ENCODE measurements around the gene SPNS1.
"Not testable (repeated sequence)": the region's sequence is repeated elsewhere in the genome, so short reads cannot be mapped to it uniquely, and the experiment has no call there.

The SPNS1 gene, protein sequence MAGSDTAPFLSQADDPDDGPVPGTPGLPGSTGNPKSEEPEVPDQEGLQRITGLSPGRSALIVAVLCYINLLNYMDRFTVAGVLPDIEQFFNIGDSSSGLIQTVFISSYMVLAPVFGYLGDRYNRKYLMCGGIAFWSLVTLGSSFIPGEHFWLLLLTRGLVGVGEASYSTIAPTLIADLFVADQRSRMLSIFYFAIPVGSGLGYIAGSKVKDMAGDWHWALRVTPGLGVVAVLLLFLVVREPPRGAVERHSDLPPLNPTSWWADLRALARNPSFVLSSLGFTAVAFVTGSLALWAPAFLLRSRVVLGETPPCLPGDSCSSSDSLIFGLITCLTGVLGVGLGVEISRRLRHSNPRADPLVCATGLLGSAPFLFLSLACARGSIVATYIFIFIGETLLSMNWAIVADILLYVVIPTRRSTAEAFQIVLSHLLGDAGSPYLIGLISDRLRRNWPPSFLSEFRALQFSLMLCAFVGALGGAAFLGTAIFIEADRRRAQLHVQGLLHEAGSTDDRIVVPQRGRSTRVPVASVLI

DNA sequence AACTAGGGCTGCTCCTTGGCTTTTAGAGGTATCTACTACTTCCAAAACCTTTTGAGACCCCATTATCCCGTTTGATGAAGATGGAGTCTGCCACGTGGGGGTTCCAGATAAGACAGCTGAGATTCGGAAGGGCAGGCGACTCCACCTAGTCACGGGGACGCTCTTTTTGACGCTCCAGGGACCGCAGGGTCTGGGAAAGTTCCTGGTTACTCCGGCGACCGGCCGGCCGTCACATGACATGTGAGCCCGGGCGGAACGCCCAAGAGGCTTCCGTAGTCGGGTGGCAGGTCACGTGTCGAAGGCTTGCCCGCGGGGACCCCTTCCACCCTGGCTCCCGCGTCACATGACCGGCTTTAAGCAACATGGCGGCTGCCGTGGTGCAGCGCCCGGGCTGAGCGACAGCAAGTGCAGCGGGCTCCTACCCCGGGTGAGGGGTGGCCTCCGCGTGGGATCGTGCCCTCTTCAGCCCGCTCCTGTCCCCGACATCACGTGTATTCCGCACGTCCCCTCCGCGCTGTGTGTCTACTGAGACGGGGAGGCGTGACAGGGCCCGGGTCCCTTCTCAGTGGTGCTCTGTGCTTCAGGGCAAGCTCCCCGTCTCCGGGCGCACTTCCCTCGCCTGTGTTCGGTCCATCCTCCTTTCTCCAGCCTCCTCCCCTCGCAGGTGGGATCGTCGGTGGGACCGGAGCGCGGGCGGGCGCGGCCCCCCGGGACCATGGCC lies at the start of gene SPNS1:
Gene SPNS1, plus strand, starts transcription at position 342 of the 721 bp plus-strand sequence. Its CDS starts 374 bp downstream, at position 716.
- DNase-seq: peak; percentile 95

DNA sequence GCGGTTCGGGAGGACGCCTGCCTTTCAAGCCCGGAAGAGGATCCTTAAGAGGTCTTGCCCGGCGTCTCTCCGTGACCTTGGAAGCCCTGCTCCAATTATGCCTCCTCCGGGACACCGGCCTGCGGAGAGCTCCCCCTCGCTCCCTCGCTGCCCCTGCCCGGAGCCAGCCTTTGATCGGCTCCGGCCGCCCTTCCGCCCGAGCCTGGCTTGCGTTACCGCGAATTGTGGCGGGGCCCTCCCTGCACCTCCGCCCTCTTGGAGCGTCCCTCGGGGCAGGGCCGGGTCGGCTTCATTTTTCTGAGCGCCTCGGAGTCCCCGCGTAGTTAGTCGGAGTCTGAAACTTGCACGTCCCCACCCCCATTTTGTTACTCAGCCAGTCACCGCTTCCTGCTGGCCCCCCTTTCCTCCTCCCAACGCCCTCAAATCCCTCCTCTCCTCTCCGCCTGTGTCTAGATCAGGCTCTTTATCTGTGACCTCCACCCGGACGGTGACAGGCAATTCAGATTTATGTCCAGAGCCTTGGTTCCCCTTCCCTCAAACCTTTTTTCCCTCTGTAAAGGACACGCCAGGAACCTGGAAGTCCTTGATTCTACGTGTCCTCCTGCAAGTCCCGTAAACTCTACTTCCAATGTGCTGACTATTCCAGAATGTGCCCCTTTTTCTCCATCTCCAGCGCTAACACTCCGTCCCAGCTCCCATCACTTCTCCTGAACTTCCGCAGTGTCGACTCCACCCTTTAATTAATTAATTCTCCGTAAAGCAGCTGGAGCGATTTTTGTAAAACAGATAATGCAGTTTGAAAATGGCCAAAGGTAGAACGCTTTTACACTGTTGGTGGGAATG lies 49.0 kb upstream of the SPNS1 start:
- DNase-seq: no peak

DNA sequence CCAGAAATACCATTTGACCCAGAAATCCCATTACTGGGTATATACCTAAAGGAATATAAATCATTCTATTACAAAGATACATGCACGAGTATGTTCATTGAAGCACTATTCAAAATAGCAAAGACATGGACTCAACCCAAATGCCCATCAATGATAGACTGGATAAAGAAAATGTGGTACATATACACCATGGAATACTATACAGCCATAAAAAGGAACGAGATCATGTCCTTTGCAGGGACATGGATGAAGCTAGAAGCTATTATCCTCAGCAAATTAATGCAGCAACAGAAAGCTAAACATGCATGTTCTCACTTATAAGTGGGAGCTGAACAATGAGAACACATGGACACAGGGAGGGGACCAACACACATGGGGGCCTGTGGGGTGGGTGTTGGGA lies 48.3 kb upstream of the SPNS1 start:
- DNase-seq: not testable (repeated sequence)

DNA sequence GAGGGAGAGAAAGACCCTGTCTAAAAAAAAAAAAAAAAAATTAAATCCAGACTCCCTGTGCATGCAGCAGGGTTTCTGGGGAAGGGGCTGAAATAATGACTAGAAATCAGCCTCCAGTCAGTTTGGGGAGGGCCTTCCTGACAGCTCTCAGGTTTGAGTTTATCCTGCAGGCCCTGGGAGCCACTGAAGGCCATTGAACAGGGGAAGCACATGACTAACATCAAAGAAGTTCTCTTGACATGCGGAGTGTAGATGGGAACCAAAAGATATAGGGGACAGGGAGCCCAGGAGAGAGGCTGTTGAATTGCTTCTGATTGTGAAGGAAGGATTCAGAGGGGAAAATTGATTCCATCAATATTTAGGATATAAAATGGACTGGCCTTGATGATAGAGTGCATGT lies 46.8 kb upstream of the SPNS1 start:
- DNase-seq: no peak

DNA sequence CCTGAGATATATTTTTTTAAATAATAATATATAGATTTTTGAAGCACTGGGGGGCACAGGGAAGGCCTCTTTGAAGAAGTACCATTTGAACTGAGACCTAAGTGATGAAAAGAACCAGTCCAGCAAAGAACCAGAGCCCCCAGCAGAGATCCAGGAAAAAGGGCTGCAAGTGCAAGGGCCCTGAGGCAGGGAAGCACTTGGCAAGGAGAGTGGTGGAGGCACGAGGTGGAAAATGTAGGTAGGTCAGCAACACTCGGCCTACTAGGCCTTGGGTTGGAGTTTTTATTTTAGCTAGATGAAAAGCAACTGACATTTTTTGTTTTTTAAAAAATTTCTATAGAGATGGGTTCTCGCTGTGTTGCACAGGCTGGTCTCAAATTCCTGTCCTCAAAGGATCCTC lies 44.4 kb upstream of the SPNS1 start:
- DNase-seq: no peak

DNA sequence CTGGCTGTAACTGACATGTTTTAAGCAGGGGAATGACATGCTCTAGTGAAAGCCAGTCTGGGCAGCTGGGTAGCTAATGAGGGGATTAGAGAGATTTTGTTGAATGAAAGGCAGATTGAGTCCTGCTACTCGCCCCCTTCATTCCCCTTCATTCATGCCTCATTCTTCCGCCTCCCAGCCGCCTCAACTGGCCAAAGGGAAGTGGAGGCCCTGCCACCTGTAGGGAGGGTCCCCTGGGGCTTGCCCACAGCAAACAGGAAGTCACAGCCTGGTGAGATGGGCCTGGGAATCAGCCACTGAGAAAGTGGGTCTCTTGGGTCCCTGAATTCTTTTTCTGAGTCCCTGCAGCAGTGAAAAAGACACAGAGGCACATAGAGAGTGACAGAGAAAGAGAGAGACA lies 43.9 kb upstream of the SPNS1 start:
- no peak for DNase-seq

DNA sequence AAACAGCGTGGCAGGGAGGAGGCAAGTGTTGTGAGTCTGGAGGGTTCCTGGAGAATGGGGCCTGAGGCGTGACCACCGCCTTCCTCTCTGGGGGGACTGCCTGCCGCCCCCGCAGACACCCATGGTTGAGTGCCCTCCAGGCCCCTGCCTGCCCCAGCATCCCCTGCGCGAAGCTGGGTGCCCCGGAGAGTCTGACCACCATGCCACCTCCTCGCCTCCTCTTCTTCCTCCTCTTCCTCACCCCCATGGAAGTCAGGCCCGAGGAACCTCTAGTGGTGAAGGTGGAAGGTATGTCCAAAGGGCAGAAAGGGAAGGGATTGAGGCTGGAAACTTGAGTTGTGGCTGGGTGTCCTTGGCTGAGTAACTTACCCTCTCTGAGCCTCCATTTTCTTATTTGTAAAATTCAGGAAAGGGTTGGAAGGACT lies 42.8 kb upstream of the SPNS1 start, which contains the start of gene CD19:
Gene CD19, plus strand, starts transcription at position 171 of the 425 bp plus-strand sequence. Its CDS starts 30 bp downstream, at position 201.
- no peak for DNase-seq

DNA sequence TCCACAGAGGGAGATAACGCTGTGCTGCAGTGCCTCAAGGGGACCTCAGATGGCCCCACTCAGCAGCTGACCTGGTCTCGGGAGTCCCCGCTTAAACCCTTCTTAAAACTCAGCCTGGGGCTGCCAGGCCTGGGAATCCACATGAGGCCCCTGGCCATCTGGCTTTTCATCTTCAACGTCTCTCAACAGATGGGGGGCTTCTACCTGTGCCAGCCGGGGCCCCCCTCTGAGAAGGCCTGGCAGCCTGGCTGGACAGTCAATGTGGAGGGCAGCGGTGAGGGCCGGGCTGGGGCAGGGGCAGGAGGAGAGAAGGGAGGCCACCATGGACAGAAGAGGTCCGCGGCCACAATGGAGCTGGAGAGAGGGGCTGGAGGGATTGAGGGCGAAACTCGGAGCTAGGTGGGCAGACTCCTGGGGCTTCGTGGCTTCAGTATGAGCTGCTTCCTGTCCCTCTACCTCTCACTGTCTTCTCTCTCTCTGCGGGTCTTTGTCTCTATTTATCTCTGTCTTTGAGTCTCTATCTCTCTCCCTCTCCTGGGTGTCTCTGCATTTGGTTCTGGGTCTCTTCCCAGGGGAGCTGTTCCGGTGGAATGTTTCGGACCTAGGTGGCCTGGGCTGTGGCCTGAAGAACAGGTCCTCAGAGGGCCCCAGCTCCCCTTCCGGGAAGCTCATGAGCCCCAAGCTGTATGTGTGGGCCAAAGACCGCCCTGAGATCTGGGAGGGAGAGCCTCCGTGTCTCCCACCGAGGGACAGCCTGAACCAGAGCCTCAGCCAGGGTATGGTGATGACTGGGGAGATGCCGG lies 42.0 kb upstream of the SPNS1 start:
- DNase-seq: no peak

DNA sequence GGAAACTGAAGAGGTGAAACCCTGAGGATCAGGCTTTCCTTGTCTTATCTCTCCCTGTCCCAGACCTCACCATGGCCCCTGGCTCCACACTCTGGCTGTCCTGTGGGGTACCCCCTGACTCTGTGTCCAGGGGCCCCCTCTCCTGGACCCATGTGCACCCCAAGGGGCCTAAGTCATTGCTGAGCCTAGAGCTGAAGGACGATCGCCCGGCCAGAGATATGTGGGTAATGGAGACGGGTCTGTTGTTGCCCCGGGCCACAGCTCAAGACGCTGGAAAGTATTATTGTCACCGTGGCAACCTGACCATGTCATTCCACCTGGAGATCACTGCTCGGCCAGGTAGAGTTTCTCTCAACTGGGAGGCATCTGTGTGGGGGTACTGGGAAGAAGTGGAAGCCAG lies 41.4 kb upstream of the SPNS1 start:
- DNase-seq: no peak

DNA sequence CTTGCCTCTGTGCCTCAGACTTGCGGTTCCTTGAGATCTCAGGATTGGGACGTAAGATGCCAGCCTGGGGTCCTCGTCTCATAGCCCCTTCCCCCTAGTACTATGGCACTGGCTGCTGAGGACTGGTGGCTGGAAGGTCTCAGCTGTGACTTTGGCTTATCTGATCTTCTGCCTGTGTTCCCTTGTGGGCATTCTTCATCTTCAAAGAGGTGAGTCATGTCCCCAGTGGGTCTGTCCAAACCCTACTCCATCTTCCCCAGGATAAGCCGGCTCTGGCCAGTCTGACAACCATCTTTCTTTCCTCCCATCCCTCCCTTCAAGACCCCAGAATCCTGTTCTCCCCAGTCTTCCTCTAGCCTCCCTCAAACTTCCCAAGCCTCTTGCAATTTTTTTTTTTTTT lies 39.2 kb upstream of the SPNS1 start:
- DNase-seq: no peak

DNA sequence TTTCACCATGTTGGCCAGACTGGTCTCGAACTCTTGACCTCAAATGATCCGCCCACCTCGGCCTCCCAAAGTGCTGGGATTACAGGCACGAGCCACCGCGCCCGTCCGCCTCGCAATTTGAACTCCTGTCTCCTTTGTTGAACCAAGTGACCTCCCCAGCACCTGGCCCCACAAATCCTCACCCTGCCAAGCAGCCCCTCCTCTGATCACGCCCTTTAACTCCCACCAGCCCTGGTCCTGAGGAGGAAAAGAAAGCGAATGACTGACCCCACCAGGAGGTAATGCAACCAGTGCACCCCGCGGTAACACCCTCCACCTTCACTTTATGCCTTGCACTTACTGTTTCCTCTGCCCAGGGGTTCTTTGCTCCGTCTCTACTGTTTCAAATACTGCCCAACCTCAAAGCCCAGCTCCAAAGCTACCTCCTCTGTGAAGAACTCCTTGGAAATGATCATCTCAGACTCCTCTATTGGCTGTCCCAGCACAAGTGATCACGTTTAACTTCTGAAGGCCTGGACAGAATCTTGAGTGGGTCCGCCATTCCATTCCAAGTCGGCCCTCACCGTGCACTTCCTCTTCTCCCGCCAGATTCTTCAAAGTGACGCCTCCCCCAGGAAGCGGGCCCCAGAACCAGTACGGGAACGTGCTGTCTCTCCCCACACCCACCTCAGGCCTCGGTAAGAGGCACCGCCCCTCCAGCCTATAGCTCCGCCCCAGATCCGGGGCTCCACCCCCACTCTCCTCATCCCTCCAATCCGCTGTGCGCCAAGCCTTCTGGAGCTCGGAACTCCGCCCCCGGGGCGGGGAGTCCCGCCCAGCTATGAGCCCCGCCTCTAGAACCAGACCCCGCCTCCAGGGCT lies 38.4 kb upstream of the SPNS1 start:
- peak; percentile 93 for DNase-seq

DNA sequence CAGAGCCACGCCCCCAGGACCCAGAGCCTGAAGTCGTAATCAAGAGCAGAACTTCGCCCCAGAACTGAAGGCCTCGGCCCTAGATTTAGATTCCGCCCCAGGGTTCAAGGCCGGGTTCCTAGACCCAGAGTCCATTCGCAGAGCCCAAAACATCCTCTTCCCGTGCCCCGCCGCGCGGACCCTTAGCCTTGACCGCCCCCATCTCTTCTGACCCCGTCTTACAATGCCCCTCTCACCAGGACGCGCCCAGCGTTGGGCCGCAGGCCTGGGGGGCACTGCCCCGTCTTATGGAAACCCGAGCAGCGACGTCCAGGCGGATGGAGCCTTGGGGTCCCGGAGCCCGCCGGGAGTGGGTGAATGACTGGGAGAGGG lies 37.8 kb upstream of the SPNS1 start:
- DNase-seq: no peak

DNA sequence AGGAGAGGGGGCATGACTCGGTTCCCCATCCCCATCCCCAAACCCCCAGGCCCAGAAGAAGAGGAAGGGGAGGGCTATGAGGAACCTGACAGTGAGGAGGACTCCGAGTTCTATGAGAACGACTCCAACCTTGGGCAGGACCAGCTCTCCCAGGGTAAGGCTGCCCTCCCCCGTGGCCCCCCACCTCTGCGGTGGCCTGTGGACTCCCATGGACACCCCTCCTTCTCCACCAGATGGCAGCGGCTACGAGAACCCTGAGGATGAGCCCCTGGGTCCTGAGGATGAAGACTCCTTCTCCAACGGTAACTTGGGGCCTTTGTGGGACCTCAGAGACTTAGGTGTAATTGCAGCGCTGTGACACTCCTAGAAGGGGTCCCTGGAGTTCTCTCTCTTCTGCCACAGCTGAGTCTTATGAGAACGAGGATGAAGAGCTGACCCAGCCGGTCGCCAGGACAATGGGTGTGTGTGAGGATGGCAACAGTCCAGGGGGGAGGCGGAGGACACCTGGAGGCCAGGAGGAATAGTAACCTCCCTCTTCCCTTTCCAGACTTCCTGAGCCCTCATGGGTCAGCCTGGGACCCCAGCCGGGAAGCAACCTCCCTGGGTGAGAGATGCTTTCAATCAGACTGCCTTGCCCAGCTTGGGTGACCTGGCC lies 37.2 kb upstream of the SPNS1 start:
- no peak for DNase-seq

DNA sequence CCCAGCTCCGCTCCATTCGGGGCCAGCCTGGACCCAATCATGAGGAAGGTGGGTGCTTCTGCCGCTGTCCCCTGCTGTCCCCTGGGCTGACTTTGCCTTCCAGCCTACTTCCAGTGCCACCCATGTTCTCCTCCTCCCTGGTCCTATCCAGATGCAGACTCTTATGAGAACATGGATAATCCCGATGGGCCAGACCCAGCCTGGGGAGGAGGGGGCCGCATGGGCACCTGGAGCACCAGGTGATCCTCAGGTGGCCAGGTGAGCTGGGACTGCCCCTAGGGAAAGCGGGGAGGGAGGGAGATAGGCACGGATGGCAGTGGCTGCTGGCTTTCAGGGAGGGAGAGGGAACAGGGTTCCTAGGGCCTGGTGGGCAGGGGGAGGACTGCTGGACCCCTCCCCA lies 35.9 kb upstream of the SPNS1 start:
- no peak for DNase-seq

DNA sequence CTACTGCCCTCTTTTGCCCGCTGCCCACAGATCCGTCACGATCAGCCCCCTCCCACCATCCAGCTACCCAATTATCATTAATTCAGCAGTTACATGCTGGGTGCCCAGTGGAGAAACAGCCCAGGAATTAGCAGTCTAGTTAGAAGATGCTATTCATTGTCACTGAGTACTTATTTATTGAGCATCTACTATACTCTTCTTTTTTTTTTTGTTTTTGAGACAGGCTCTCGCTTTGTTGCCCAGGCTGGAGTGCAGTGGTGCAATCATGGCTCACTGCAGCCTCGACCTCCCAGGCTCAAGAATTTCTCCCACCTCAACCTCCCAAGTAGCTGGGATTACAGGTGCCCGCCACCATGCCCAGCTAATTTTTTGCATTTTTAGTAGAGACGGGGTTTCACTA lies 34.8 kb upstream of the SPNS1 start:
- DNase-seq: not testable (repeated sequence)

DNA sequence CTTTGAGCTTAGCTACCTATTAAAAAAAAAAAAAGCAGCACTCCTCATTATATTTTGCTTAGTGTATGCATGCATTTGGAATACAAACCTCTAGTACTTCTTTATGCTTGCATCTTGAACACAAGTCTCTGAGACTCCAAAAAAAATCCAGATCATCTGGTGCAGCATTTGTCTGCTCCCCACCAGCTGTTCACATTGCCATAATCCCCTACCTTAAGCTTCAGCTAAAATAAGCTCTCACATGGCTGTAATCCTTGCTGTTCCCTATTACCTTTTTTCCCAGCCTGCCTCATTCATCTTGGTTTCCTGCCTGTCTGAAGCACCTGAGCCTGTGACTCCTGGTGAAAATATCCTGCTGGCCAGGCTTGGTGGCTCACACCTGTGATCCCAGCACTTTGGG lies 31.3 kb upstream of the SPNS1 start:
- no peak for DNase-seq

DNA sequence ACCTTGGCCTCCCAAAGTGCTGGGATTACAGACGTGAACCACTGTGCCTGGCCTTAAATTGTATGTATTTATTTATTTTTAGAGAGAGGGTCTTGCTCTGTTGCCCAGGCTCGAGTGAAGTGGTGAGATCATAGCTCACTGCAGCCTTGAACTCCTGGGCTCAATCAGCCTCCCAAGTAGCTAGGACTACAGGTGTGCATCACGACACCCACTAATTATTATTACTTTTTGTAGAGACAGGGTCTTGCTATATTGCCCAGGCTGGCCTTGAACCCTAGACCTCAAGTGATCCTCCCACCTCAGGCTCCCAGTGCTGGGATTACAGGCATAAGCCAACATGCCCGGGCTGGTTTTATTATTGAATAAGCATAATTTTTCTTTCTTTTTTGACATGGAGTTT lies 27.9 kb upstream of the SPNS1 start:
- no peak for DNase-seq

DNA sequence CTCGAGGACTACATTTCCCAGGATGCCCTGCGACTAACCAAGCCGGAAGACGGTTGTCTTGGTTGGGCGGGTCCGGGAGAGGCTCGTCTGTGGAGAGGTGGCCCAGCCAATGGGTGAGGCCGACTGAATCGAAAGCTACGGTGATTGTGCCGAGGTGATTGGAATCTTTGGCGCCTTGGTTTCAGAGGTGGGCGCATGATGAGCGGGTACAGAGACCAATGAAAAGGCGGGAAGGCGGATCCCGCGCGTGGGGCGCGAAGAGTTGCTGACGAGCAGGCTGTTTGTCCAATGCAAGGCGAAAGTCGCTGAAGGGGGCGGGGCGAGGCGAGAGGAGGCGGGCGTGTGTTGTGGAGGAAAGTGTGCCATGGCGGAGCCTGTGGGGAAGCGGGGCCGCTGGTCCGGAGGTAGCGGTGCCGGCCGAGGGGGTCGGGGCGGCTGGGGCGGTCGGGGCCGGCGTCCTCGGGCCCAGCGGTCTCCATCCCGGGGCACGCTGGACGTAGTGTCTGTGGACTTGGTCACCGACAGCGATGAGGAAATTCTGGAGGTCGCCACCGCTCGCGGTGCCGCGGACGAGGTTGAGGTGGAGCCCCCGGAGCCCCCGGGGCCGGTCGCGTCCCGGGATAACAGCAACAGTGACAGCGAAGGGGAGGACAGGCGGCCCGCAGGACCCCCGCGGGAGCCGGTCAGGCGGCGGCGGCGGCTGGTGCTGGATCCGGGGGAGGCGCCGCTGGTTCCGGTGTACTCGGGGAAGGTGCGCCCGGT lies 23.7 kb upstream of the SPNS1 start, which contains the start of gene NFATC2IP:
Gene NFATC2IP, plus strand, starts transcription at position 290 of the 762 bp plus-strand sequence. Its CDS starts 75 bp downstream, at position 365.
- peak; percentile 100 for DNase-seq

DNA sequence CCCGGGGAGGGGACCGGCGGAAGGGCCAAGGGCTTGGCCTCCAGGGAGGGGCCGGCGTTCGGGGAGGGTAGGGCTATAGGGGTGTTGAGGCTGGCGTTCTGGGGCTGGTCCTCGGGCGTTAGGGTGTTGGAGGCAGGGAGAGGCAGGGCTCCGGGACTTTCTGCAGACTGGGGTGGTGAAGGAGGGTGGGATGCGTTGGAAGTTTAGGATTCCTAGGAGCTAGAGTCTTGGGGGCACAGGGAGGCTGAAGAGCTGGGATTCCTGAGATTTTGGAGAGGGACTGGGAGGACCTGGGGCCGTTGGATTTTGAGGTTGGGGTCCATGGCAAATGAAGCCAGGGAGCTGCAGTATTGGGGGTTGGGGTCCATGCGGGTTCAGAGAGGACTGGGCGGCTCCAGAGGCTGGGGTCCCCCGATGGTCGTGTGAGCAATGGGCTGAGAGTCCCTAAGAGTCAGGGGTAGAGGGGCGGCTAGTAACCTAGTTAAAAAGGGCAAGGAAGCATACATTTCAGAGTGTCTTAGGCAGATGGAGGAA lies 23.1 kb upstream of the SPNS1 start:
- DNase-seq: no peak
